ENCODE data around the gene TPRX2. TPM values are rescaled to one million over a fixed set of nuclear protein-coding genes. Genes with fewer than 3 reads are reported as not detected.

TPRX2 gene
- total and polyA plus RNA-seq, 2 of the 8 experiments (the other 6 are each of a cell fraction or from before 2014, with no cell fraction given), result not detected

DNA sequence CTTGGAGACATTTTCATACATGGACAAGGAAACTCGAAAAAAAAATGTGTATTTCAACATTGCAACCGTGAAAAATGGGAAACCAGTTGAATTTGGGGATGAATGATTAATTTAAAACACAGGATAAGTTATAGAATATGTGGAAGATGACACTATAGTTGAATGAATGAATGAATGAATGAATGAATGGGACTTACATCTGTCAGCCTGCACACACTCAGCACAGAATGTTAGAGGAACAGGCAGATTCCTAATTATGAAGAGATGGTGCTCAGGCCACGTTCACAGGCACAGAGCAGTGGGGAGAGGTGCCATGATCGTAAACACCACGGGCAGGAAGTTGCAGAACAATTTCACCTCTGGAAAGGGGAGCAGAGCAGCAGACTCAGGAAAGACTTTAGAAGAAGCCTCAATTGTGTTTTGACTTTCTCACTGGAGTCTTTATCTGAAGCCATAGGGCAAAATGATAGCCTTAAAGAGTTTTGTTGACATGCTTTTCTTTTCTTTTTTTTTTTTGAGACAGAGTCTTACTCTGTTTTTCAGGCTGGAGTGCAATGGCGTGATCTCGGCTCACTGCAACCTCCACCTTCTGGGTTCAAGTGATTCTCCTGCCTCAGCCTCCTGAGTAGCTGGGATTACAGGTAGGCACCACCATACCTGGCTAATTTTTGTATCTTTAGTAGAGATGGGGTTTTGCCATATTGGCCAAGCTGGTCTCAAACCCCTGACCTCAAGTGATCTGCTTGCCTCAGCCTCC lies 32.0 kb downstream of the TPRX2 start:
- H3K4ac ChIP-seq (replicated peaks; ENCODE audit: insufficient read length, low read depth, low read length), result no peak overlapping the region
- no peaks in the 10 kb centered on the region for H4K20me1 ChIP-seq (replicated peaks in 1 of 2; ENCODE audit: control insufficient read depth in 1 of 2, insufficient read depth in 2 of 2, low read length in 2 of 2)
- no peaks in the 10 kb centered on the region for H3K79me1 ChIP-seq (ENCODE audit: low read depth, low read length)
- no peaks in the 10 kb centered on the region for H3K23me2 ChIP-seq (ENCODE audit: low read depth, low read length)
- no peak overlapping the region for H2AFZ ChIP-seq (ENCODE audit: low read length)
- 0 out of 2 replicates have a peak overlapping the region, but pooled peaks have one; percentile 66 for H3K27ac ChIP-seq (ENCODE audit: low read depth, low read length)
- H3K4me2 ChIP-seq (ENCODE audit: insufficient read depth in 1 of 2, low read depth in 2 of 2, low read length in 2 of 2), result no peak overlapping the region
- H3K4me3 ChIP-seq (ENCODE audit: extremely low read depth in 1 of 4, insufficient read depth in 2 of 4, low read depth in 3 of 4, low read length in 4 of 4), result no peak overlapping the region
- H3K4me1 ChIP-seq (replicated peaks in 1 of 4; ENCODE audit: control insufficient read depth in 3 of 4, insufficient read depth in 4 of 4, low read length in 3 of 4), result peaks cover 0 to 4% (median 0%) of the 10 kb centered on the region in 4 experiments; a peak in 3 of 7 replicates
- no peaks in the 10 kb centered on the region for H3K36me3 ChIP-seq (ENCODE audit: control insufficient read depth in 2 of 4, insufficient read depth in 4 of 4, low read length in 3 of 4)
- no peak overlapping the region for H4K8ac ChIP-seq (ENCODE audit: extremely low read depth, insufficient read depth, low read length)
- no peak overlapping the region for H3K9ac ChIP-seq (replicated peaks in 1 of 4; ENCODE audit: extremely low read depth in 1 of 4, low read depth in 3 of 4, low read length in 3 of 4)
- no peak overlapping the region for H4K5ac ChIP-seq (ENCODE audit: insufficient read length, low read depth, low read length)
- no peak overlapping the region for H3K23ac ChIP-seq (ENCODE audit: insufficient read length)
- no peak overlapping the region for H2BK20ac ChIP-seq (ENCODE audit: low read length)
- H3K18ac ChIP-seq (ENCODE audit: extremely low read depth, low read length), result no peak overlapping the region
- ChIA-PET POLR2A (ENCODE audit: partially characterized antibody) (no interaction called here), CTCF (ENCODE audit: partially characterized antibody) (interaction anchor here (0.8 to 1.1 kb wide), 2 partner anchors 15 to 26 kb away, joined by 3 to 4 read pairs; no protein-coding TSS in a partner anchor)
- H3K14ac ChIP-seq (ENCODE audit: insufficient read length), result no peak overlapping the region
- no peaks in the 10 kb centered on the region for H3K9me3 ChIP-seq (ENCODE audit: insufficient read depth in 2 of 2, low read depth in 1 of 2, low read length in 1 of 2)
- no peak overlapping the region for H2BK15ac ChIP-seq (ENCODE audit: low read length)
- H2BK120ac ChIP-seq (replicated peaks; ENCODE audit: low read depth, low read length), result no peak overlapping the region
- 89% methylated on average over 7 of the region's 7 CpGs; no CpG with 5 or more reads in 1 of the 2 experiments for WGBS, 2 experiments (ENCODE audit: extremely low coverage in 1 of 2, insufficient coverage in 1 of 2, insufficient read length in 1 of 2, insufficient replicate concordance in 2 of 2, low coverage in 1 of 2, low lambda C conversion rate in 2 of 2, missing lambda C conversion rate in 1 of 2)
- no peak overlapping the region for H2BK5ac ChIP-seq (ENCODE audit: low read depth, low read length)
- H4K91ac ChIP-seq (replicated peaks; ENCODE audit: insufficient read length, low read length), result no peak overlapping the region
- FAIRE-seq (no peak), DNase-seq (ENCODE audit: low read depth in 1 of 2, low spot score in 2 of 2) (no peak)
- H2BK12ac ChIP-seq (ENCODE audit: low read depth, low read length), result no peak overlapping the region
- H2AK5ac ChIP-seq (ENCODE audit: low read depth, low read length), result no peak overlapping the region
- H3K27me3 ChIP-seq (replicated peaks in 1 of 4; ENCODE audit: control insufficient read depth in 3 of 4, extremely low read depth in 1 of 4, insufficient read depth in 3 of 4, low read length in 3 of 4), result no peaks in the 10 kb centered on the region
- no peak for TF ChIP-seq BACH1 (IDR thresholded peaks at IDR 0.05; ENCODE audit: low read length)
- TF ChIP-seq CHD2 (IDR thresholded peaks at IDR 0.05; ENCODE audit: low read length), result no peak
- TF ChIP-seq BRCA1 (IDR thresholded peaks at IDR 0.05; ENCODE audit: low read depth, low read length), result no peak
- TF ChIP-seq TAF7 (optimal IDR thresholded peaks at IDR 0.05; ENCODE audit: borderline replicate concordance, low read depth, low read length), result no peak
- no peak for TF ChIP-seq POU5F1 (IDR thresholded peaks at IDR 0.05; ENCODE audit: low read depth, low read length)
- TF ChIP-seq EGR1 (IDR thresholded peaks at IDR 0.05; ENCODE audit: borderline replicate concordance, low read depth, low read length), result no peak
- no peak for TF ChIP-seq SP1 (IDR thresholded peaks at IDR 0.05; ENCODE audit: low read depth, low read length)
- TF ChIP-seq SUZ12 (IDR thresholded peaks at IDR 0.05; ENCODE audit: low read length), result no peak
- TF ChIP-seq RFX5 (IDR thresholded peaks at IDR 0.05; ENCODE audit: borderline replicate concordance, low read depth, low read length), result no peak
- TF ChIP-seq EP300 (IDR thresholded peaks at IDR 0.05; ENCODE audit: borderline replicate concordance in 1 of 2, low read depth in 2 of 2, low read length in 2 of 2), result no peak
- TF ChIP-seq KDM5A (IDR thresholded peaks at IDR 0.05; ENCODE audit: low read length), result no peak
- TF ChIP-seq CBX8 (IDR thresholded peaks at IDR 0.05; ENCODE audit: borderline replicate concordance, low read depth, low read length), result no peak
- no peak for TF ChIP-seq ASH2L (IDR thresholded peaks at IDR 0.05; ENCODE audit: low read length)
- no peaks in the 10 kb centered on the region for H3K79me2 ChIP-seq (ENCODE audit: control insufficient read depth in 1 of 2, insufficient read depth in 2 of 2, low read length in 2 of 2)
- no peak overlapping the region for H3K56ac ChIP-seq (replicated peaks; ENCODE audit: insufficient read length, low read depth, low read length)

Measured in H1 (cell line).